HG02759 (cell line): ENCODE results near the gene PSMB1.

Source experiments
- ATAC-seq: cut with Tn5 transposase; IDR thresholded peaks from one replicate; pipeline ENCODE4 v1.9.1; 2021; ENCODE audit warnings: mild to moderate bottlenecking, moderate library complexity; ENCODE audit not compliant: unreplicated experiment

PSMB1 gene

GRCh38 chr6:170552765-170553533, at the start of gene PSMB1:
Gene PSMB1 (minus strand): TSS chr6:170553307. CDS start chr6:170553242, 65 bp downstream.
- ATAC-seq, result peak; percentile 66

GRCh38 chr6:170597278-170597677, 44.2 kb upstream of the PSMB1 start:
- no peak for ATAC-seq

- ATAC-seq, result no peak
Measured at GRCh38 chr6:170596426-170596825, 43.3 kb upstream of the PSMB1 start.

GRCh38 chr6:170590725-170591124, 37.6 kb upstream of the PSMB1 start:
- ATAC-seq, result no peak

GRCh38 chr6:170584954-170585498, 31.9 kb upstream of the PSMB1 start:
- peak; percentile 31 for ATAC-seq

GRCh38 chr6:170584181-170584953, 31.3 kb upstream of the PSMB1 start, which contains the start of gene PDCD2:
Gene PDCD2 (minus strand): TSS chr6:170584637. CDS start chr6:170584581, 56 bp downstream.
- peak; percentile 98 for ATAC-seq

- ATAC-seq, result no peak
Measured at GRCh38 chr6:170583756-170584180, 30.7 kb upstream of the PSMB1 start.

- ATAC-seq, result no peak
Measured at GRCh38 chr6:170578909-170579308, 25.8 kb upstream of the PSMB1 start.

- no peak for ATAC-seq
Measured at GRCh38 chr6:170575250-170575649, 22.1 kb upstream of the PSMB1 start.

- no peak for ATAC-seq
Measured at GRCh38 chr6:170572704-170573466, 19.8 kb upstream of the PSMB1 start.

GRCh38 chr6:170564936-170565530, 11.9 kb upstream of the PSMB1 start:
- ATAC-seq, result no peak

- no peak for ATAC-seq
Measured at GRCh38 chr6:170561555-170561954, 8.4 kb upstream of the PSMB1 start.

GRCh38 chr6:170555305-170555704, 2.2 kb upstream of the PSMB1 start:
- no peak for ATAC-seq

GRCh38 chr6:170554796-170555137, 1.7 kb upstream of the PSMB1 start:
- no peak for ATAC-seq

GRCh38 chr6:170554013-170554795, 1.1 kb upstream of the PSMB1 start, which contains the start of gene TBP:
Gene TBP (plus strand): TSS chr6:170554369. CDS start chr6:170557030, 2,661 bp downstream.
- peak; percentile 92 for ATAC-seq

- ATAC-seq, result peak; percentile 36
Measured at GRCh38 chr6:170553534-170554012, 466 bp upstream of the PSMB1 start.

GRCh38 chr6:170545405-170545804, 7.7 kb downstream of the PSMB1 start:
- no peak for ATAC-seq

GRCh38 chr6:170542031-170542719, 10.9 kb downstream of the PSMB1 start:
- ATAC-seq, result no peak

GRCh38 chr6:170537329-170537728, 15.8 kb downstream of the PSMB1 start:
- ATAC-seq, result no peak
